Measurements from ENCODE around the gene CACNB2. TPM values are rescaled to one million over a fixed set of nuclear protein-coding genes. Genes with fewer than 3 reads are reported as not detected.
A peak's percentile ranks its signal among the peaks of the same experiment; 100 is the strongest.

CACNB2 gene
- total and polyA plus RNA-seq, 12 donors: 4.3 to 82.3 (median 12.9) TPM

GRCh38 chr10:18399158-18399557 is 258.9 kb downstream of the CACNB2 start:
- Histone ChIP-seq H3K4me3 (no peak overlapping the region), H3K27ac (no peak overlapping the region), H3K4me1 (replicated peaks in 1 of 2) (peaks cover 8 to 16% of the 10 kb centered on the region in 2 donors), H3K9me3 (replicated peaks in 1 of 3) (no peaks in the 10 kb centered on the region), H3K27me3 (no peaks in the 10 kb centered on the region), H3K36me3 (replicated peaks in 1 of 2) (no peaks in the 10 kb centered on the region)
- no peak for DNase-seq
- WGBS, 4 donors: 91 to 97% (median 96%) methylated on average over 3 of the region's 3 CpGs
- no peak for TF ChIP-seq POLR2A (IDR thresholded peaks at IDR 0.05)
- TF ChIP-seq, protein P1, sequence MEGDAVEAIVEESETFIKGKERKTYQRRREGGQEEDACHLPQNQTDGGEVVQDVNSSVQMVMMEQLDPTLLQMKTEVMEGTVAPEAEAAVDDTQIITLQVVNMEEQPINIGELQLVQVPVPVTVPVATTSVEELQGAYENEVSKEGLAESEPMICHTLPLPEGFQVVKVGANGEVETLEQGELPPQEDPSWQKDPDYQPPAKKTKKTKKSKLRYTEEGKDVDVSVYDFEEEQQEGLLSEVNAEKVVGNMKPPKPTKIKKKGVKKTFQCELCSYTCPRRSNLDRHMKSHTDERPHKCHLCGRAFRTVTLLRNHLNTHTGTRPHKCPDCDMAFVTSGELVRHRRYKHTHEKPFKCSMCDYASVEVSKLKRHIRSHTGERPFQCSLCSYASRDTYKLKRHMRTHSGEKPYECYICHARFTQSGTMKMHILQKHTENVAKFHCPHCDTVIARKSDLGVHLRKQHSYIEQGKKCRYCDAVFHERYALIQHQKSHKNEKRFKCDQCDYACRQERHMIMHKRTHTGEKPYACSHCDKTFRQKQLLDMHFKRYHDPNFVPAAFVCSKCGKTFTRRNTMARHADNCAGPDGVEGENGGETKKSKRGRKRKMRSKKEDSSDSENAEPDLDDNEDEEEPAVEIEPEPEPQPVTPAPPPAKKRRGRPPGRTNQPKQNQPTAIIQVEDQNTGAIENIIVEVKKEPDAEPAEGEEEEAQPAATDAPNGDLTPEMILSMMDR (IDR thresholded peaks at IDR 0.05): no peak
- intact Hi-C loops (cut with DNase I): no loop called here

DNA sequence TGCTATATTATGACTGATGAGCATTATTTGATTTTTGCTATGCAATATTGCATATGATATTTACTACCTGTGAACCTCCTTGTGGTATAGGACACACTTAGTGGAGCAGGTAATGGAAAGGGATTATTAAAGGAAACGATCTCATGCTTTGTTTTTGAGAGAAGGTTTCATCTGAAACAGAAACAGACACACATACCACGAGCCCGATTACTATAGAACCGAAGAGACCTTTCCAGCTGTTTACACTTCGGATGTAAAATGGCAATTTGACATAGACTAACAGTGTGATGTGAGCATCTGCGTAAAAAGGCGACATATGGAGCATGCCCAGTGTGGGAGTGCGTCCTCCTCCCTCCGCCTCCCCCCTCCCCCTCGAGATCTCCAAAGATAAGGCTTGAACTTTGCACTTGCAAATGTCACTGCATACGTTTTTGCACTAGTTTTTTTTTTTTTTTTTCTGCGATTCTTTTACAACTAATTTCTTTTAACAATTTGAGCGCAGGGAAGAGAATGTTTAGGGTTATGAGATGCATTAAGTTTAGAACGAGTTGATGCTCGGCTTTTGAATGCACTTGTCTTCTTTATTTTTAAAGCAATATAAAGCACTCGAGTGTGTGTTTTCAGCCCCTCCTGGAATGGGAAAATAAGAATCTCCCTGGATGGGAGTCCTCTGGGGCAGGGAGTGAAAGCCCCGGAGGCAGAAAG is 260.1 kb downstream of the CACNB2 start:
- Histone ChIP-seq H3K36me3 (replicated peaks in 1 of 2) (no peaks in the 10 kb centered on the region), H3K4me3 (peak overlapping the region in 3 of 4 donors; percentile 7 to 57 (median 14)), H3K27me3 (no peaks in the 10 kb centered on the region), H3K9me3 (replicated peaks in 1 of 3) (no peaks in the 10 kb centered on the region), H3K4me1 (replicated peaks in 1 of 2) (peaks cover 8 to 16% of the 10 kb centered on the region in 2 donors), H3K27ac (peak overlapping the region in 4 of 5 donors; percentile 20 to 78 (median 54))
- TF ChIP-seq POLR2A (IDR thresholded peaks at IDR 0.05): peak in 1 of 2 donors; percentile 44
- TF ChIP-seq, protein P1 (IDR thresholded peaks at IDR 0.05): no peak
- WGBS, 4 donors: 8 to 11% (median 9%) methylated on average over 17 of the region's 17 CpGs
- intact Hi-C loops (cut with DNase I): no loop called here
- DNase-seq: peak; percentile 71 to 84 (median 80)

- H3K9me3 ChIP-seq (replicated peaks in 1 of 3): no peaks in the 10 kb centered on the region
- DNase-seq: peak; percentile 29 to 63 (median 41)
- intact Hi-C loops (cut with DNase I): no loop called here
- H3K4me1 ChIP-seq (replicated peaks in 1 of 2): peaks cover 8 to 16% of the 10 kb centered on the region in 2 donors
- TF ChIP-seq, protein P1 (IDR thresholded peaks at IDR 0.05): no peak
- peak in 1 of 2 donors; percentile 13 for TF ChIP-seq POLR2A (IDR thresholded peaks at IDR 0.05)
- peak overlapping the region in 4 of 5 donors; percentile 20 to 78 (median 52) for H3K27ac ChIP-seq
- no peaks in the 10 kb centered on the region for H3K27me3 ChIP-seq
- WGBS, 4 donors: 7 to 13% (median 11%) methylated on average over 11 of the region's 11 CpGs
- peak overlapping the region in 3 of 4 donors; percentile 7 to 57 (median 14) for H3K4me3 ChIP-seq
- H3K36me3 ChIP-seq (replicated peaks in 1 of 2): no peaks in the 10 kb centered on the region
Measured at GRCh38 chr10:18400906-18401245, 260.7 kb downstream of the CACNB2 start.

DNA sequence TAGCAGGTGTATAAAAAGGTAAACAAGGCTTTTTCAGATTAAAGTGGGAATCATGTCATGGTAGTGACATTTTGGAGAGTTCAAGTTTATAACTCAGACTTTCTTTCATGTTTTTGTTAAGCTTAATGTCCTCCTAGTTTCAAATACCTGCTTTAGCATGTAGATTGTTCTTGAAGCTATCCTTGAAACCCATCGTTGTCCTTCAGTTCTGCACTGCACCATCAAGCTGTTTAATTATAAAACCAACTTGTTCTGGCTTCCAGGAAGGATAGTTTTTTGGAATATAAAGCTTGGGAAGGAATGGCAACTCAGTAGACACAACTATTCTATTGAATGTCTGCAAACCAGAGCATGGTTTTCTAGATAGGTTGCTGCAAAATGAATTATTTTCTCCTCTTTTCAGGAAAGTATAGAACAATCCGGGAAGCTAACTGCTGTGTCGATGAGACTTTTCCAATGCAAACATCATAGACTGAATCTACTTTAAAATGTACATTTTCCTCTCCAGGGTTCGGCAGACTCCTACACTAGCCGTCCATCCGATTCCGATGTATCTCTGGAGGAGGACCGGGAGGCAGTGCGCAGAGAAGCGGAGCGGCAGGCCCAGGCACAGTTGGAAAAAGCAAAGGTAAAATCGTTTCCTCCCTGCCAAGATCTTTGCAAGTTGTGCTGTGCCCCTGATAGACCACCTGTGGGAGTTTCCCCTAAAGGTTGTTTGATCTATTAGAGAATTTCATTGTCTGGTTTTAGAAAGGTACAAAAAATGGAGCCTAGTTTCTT is 261.4 kb downstream of the CACNB2 start:
- Histone ChIP-seq H3K27ac (peak overlapping the region in 3 of 5 donors; percentile 20 to 78 (median 58)), H3K4me3 (no peak overlapping the region), H3K27me3 (no peaks in the 10 kb centered on the region), H3K36me3 (replicated peaks in 1 of 2) (no peaks in the 10 kb centered on the region), H3K4me1 (replicated peaks in 1 of 2) (peaks cover 8 to 16% of the 10 kb centered on the region in 2 donors), H3K9me3 (replicated peaks in 1 of 3) (no peaks in the 10 kb centered on the region)
- no peak for TF ChIP-seq POLR2A (IDR thresholded peaks at IDR 0.05)
- TF ChIP-seq, protein P1 (IDR thresholded peaks at IDR 0.05): no peak
- intact Hi-C loops (cut with DNase I): no loop called here
- 56 to 76% (median 66%) methylated on average over 12 of the region's 12 CpGs for WGBS, 4 donors
- no peak for DNase-seq

Measured in adrenal gland (tissue), 12 donors.